Renal cortical epithelial cell (primary cell): ENCODE results near the gene IMPDH1. TPM values are rescaled to one million over a fixed set of nuclear protein-coding genes. Genes with fewer than 3 reads are reported as not detected.

Experiments
- DNase-seq: peaks from one replicate; pipeline ENCODE4 v3.0.0-alpha.2; 2011; ENCODE audit warnings: low read depth
- total RNA-seq: library from RNA; depleted of rRNA; stranded (reverse); fragments of >200 nt; gene quantifications from 2 replicates; pipeline ENCODE4 v1.2.3, GENCODE V29; 2014

Gene IMPDH1
- total RNA-seq, 1 donor from 2014 or later = 40.1 TPM

DNA sequence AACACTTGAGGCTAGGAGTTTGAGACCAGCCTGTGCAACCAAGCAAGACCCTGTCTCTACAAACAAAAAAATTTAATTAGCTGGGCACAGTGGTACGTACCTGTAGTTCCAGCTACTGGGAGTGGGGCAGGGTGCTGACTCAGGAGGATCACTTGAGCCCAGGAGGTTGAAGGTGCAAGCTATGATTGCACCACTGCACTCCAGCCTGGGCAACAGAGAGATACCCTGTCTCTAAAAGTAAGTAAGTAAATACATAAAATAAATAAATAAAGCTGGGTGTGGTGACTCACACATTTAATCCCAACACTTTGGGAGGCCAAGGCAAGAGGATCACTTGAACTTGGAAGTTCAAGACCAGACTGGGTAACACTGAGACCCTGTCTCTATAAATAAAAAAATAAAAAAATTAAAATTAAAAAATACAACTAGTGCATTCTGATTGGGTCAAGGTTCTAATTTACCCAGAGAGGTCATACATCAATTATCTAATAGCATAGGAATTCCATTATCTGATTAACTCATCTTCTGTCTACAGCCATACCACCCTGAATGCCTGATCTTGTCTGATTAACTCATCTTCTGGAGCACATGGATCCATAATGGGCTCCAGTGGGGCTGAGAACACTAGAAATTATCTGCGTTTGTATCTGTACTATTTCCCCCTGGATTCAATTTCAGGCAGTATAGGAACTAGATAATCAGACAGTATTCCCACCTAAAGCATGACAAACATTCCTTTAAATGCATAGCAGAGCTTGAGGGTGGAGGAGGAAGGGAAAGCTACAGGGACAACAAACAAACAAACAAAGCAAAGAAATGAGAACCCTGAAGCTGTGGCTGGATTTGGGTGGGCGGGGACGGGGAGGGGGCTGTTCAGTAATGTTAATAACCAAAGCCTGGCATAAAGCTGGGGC lies 24.9 kb upstream of the IMPDH1 start:
- DNase-seq = no peak

- no peak for DNase-seq
Observed at GRCh38 chr7:128431754-128432153, 22.0 kb upstream of the IMPDH1 start.

DNA sequence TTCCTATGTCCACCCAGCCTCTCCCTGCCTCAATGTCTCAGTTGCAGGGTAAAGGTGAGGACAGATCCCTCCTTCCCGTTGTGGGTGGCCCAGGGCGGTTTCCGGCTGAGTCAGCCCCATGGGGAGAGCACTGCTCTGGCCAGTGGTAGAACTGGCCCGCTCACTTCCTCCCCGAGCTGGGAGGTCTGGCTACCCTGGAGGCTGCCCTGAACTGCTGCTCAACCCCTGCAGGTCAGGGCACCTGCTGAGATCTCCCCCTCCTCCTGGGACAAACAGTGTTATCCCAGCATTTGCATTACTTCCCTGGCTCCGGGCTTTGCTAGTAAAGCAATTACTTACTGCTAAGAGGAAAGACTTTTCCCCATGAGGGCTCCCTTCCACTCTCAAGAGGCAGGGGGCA lies 21.4 kb upstream of the IMPDH1 start:
- DNase-seq = no peak

- no peak for DNase-seq
Observed at GRCh38 chr7:128430207-128430606, 20.4 kb upstream of the IMPDH1 start.

- DNase-seq = peak; percentile 53
Observed at GRCh38 chr7:128427289-128427891, 17.6 kb upstream of the IMPDH1 start.

- peak; percentile 47 for DNase-seq
Observed at GRCh38 chr7:128425850-128426249, 16.1 kb upstream of the IMPDH1 start.

- no peak for DNase-seq
Observed at GRCh38 chr7:128424686-128425275, 15.0 kb upstream of the IMPDH1 start.

- no peak for DNase-seq
Observed at GRCh38 chr7:128422842-128423241, 13.1 kb upstream of the IMPDH1 start.

- no peak for DNase-seq
Observed at GRCh38 chr7:128422037-128422436, 12.3 kb upstream of the IMPDH1 start.

DNA sequence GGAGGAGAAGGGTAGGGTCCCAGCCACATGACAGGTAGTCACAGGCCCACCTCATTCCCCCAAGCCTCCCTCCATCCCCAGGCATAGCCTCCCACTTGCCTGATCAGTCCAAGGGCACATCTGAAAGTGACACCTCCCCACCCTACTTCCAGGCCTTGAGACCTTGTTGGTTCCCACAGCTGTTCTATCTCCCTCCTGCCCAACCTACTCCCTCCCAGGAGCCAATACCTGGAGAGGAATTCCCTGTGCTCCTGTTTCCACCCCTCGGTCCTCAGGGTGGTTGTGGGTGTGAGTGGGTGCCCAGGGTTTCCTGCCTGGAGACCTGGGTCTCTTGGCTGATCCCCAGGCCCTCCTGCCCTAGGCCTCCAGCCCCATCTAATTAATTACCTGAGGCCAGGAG lies 11.6 kb upstream of the IMPDH1 start:
- no peak for DNase-seq

DNA sequence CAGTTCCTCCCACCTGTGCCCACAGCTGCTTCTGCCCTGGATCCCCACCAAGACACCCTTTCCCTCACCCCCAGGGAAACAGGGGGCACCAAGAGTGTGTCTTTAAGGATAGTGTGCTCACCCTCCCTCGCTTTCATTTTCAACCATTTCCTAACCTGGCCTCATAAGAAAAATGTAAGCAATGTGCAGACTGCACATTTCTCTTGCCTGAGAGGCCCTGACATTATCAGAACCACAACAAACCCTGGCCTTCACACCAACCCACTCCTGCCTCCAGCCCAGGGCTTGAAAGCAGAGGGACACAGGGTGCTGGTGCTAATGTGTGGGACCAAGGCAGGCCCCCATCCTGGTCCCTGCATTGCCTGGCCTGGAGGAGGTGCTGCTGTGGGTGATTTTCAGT lies 11.0 kb upstream of the IMPDH1 start:
- no peak for DNase-seq

DNA sequence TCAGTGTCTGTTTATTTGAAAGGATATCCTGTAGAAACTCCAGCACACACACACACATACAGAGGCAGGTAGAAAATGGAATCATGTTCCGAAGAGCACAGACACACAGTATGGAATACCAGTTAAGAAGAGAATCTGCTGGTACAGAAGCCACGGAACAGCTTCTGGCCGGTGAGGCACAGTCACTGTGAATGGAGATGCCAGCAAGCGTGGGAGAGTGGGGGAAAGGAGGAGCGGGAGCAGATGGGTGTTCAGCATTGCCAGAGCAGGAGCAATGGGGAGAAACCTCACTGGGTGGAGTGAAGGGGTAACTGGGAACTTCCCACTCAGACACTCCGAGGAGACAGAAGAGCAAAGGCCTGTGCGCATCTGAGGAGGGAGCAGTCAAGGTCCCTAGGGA lies 9.5 kb upstream of the IMPDH1 start:
- no peak for DNase-seq

GRCh38 chr7:128417071-128417470 lies 7.3 kb upstream of the IMPDH1 start:
- DNase-seq = no peak

DNA sequence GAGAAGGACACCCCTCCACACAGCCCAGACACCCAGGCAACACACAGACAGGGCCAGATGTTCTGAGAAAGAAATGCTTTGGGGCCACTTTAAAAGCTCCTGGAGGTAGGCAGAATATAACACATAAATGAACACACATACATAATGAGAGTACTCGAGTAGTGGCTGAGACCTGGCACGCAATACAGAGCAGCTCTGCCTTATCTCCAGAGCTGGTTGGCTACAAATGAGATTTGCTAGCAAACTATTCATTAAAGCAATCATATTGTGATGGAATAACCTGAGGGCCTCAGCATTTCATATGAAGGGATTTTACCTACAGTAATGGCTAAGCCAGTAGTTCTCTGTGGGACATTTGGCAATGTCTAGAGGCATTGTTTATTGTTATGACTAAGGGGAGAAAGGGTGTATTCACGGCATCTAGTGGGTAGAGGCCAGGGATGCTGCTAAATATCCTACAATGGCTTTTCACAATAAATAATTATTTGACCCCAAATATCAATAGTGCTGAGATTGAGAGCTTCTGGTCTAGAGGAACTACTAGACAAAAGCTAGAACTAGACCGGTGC lies 5.5 kb upstream of the IMPDH1 start:
- DNase-seq = no peak

DNA sequence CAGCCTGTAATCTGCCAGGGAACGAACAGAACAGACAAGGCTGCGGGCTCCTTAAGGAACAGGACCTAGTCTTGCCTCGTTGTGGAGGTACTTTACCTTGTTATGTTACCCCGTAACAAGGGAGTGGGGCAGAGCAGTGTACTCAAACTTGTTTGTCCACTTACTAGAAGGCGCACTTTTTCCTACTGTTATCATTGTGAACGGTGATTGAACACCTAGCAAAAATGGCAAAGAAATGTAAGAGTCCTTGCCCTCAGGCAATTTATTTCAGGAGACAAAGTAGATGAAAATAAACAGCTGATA lies 620 bp upstream of the IMPDH1 start:
- peak; percentile 56 for DNase-seq

DNA sequence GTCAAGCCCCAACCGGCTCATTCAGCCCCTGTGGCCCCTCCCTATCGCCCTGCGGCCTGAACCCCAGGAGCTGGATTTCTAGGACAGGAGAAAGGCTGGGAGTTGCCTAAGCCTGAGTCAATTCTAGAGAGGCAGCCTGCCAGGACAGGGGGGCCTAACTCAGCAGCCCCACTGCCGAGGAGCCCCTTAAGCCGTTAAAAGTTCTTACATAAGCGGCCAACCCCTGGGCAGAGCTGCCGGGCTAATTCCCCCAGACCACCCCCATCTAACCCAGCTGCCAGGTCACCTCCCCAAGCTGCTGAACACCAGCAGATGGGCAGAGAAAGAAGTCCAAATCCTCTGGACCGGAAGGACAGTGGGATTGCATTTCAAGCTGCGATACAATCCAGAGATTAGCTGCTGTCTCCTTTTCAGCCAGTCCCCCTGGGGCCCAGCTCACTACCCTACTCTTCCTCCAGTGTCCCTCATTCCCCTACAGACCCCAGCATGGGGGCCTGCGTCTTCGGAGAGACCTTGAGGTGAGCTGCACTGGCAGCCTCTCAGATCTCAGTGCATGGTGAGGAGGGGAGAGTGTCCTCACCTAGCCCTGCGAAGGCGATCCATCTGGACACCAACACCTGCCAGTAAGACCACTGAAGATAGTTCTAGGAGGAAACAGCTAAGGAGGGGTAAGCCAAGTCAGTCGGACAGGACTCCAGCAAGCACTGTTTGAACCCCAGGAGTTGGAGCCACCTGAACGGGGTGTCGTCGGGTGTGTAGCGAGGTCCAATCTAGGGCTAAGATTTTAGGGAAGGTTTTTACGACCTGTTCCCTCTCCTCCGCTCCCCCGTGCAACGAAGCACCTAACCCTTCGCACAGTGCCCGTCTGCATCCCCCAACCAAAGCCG lies 830 bp downstream of the IMPDH1 start:
- no peak for DNase-seq

- DNase-seq = no peak
Observed at GRCh38 chr7:128407751-128408708, 1.8 kb downstream of the IMPDH1 start.

GRCh38 chr7:128407233-128407589 lies 2.6 kb downstream of the IMPDH1 start:
- no peak for DNase-seq

GRCh38 chr7:128406314-128407232 lies 3.2 kb downstream of the IMPDH1 start:
- no peak for DNase-seq
